Upper lobe of left lung (tissue), 4 donors: ENCODE data around the gene GATAD2A.

Experiments
- POLR2A ChIP-seq, 4 donors: fragments of 450-650 bp; IDR thresholded peaks; one replicate each; pipeline ENCODE4 v1.5.1; 2016 to 2017; ENCODE audit warnings: antibody characterized with exemption in 4 of 4, mild to moderate bottlenecking in 2 of 4
- POLR2AphosphoS5 ChIP-seq, 2 donors: sonication (generic); formaldehyde crosslinking; IDR thresholded peaks; one replicate each; pipeline ENCODE4 v1.5.1; 2017; ENCODE audit warnings: antibody characterized with exemption in 2 of 2

GRCh38 chr19:19500975-19501644 lies 95.6 kb downstream of the GATAD2A start:
- no peak for TF ChIP-seq POLR2AphosphoS5 (IDR thresholded peaks at IDR 0.05)
- no peak for TF ChIP-seq POLR2A (IDR thresholded peaks at IDR 0.05)
